B cell (primary cell): ENCODE results near the gene CTDSPL. TPM values are rescaled to one million over a fixed set of nuclear protein-coding genes. Genes with fewer than 3 reads are reported as not detected.

Source experiments
- ATAC-seq: fragments of 200-7000 bp; cut with Tn5 transposase; one replicate; pipeline ENCODE4 v1.10.0; 2021; ENCODE audit warnings: low read depth, mild to moderate bottlenecking, moderate number of reproducible peaks, moderate library complexity
- CTCF ChIA-PET: fragments of 350-600 bp; sonication (Branson Sonifier 250); formaldehyde crosslinking; loops from one replicate; lab custom pipeline; 2021; ENCODE audit warnings: antibody characterized with exemption, inconsistent platforms; lab: Charles Lee
- POLR2A ChIA-PET: fragments of 350-600 bp; sonication (Branson Sonifier 250); formaldehyde crosslinking; loops from one replicate; lab custom pipeline; 2021; ENCODE audit warnings: antibody characterized with exemption; lab: Charles Lee
- DNase-seq: peaks from one replicate; pipeline ENCODE4 v3.0.0; 2013
- H2AFZ ChIP-seq: 2 replicates; pipeline ENCODE4 v1.6.1; 2012; ENCODE audit warnings: mild to moderate bottlenecking, low read depth, low read length; ENCODE audit not compliant: insufficient read depth, poor library complexity, severe bottlenecking
- H3K27ac ChIP-seq, 2 donors: 1 replicate in 1 of 2; 2 replicates in 1 of 2; pipeline ENCODE4 v1.5.1; 2012 to 2013; ENCODE audit warnings: low read length in 2 of 2, mild to moderate bottlenecking in 2 of 2, moderate library complexity in 1 of 2
- H3K27me3 ChIP-seq, 4 experiments: fragments of 200-600 bp in 1 of 4; sonication (generic) in 1 of 4; replicated peaks in 1 of 4; 1 replicate in 2 of 4; 2 replicates in 2 of 4; pipeline versions ENCODE4 v1.6.1 to v1.7.0; 2013 to 2016; ENCODE audit warnings: low read length in 3 of 4, mild to moderate bottlenecking in 2 of 4, mixed read lengths in 1 of 4, moderate library complexity in 1 of 4; ENCODE audit not compliant: insufficient read depth in 4 of 4, control insufficient read depth in 3 of 4; ENCODE audit errors: control extremely low read depth in 1 of 4
- H3K36me3 ChIP-seq, 2 experiments: replicated peaks in 1 of 2; 1 replicate in 1 of 2; 2 replicates in 1 of 2; pipeline versions ENCODE4 v1.6.1 to v1.7.1; 2013; ENCODE audit warnings: low read length in 1 of 2; ENCODE audit not compliant: insufficient read depth in 2 of 2, control insufficient read depth in 1 of 2; ENCODE audit errors: control extremely low read depth in 1 of 2, extremely low read depth in 1 of 2
- H3K4me1 ChIP-seq, 2 donors: fragments of 200-600 bp in 1 of 2; sonication (generic) in 1 of 2; 1 replicate in 1 of 2; 2 replicates in 1 of 2; pipeline versions ENCODE4 v1.5.1 to v1.6.1; 2013 to 2017; ENCODE audit warnings: low read length in 2 of 2; ENCODE audit not compliant: control insufficient read depth in 2 of 2, insufficient read depth in 2 of 2
- H3K4me2 ChIP-seq: replicated peaks from 2 replicates; pipeline ENCODE3; 2012; ENCODE audit warnings: mild to moderate bottlenecking, low read depth, low read length; ENCODE audit not compliant: poor library complexity, severe bottlenecking
- H3K4me3 ChIP-seq, 5 experiments: fragments of 200-600 bp in 1 of 5; sonication (generic) in 1 of 5; 1 replicate in 3 of 5; 2 replicates in 2 of 5; pipeline versions ENCODE4 v1.5.1 to v1.7.0; 2011 to 2016; ENCODE audit warnings: low read length in 4 of 5, mild to moderate bottlenecking in 4 of 5, low read depth in 2 of 5, control low read depth in 1 of 5, moderate library complexity in 1 of 5; ENCODE audit not compliant: insufficient read depth in 1 of 5; ENCODE audit errors: control extremely low read depth in 1 of 5, extremely low read depth in 1 of 5
- H3K79me2 ChIP-seq: fragments of 200-600 bp; sonication (generic); one replicate; pipeline ENCODE4 v1.6.0; 2016; ENCODE audit warnings: low read length; ENCODE audit not compliant: control insufficient read depth, insufficient read depth
- H3K9ac ChIP-seq: fragments of 200-600 bp; sonication (generic); 2 replicates; pipeline ENCODE4 v1.6.1; 2017; ENCODE audit warnings: mild to moderate bottlenecking, low read length, moderate library complexity
- H3K9me3 ChIP-seq, 3 donors: one replicate each; pipeline versions ENCODE4 v1.6.1 to v1.7.1; 2013; ENCODE audit warnings: low read length in 2 of 3; ENCODE audit not compliant: control insufficient read depth in 2 of 3, insufficient read depth in 1 of 3; ENCODE audit errors: control extremely low read depth in 1 of 3
- H4K20me1 ChIP-seq: 2 replicates; pipeline ENCODE4 v1.6.0; 2012; ENCODE audit warnings: mild to moderate bottlenecking, low read length; ENCODE audit not compliant: insufficient read depth, control insufficient read depth, poor library complexity, severe bottlenecking
- H3K27ac Mint-ChIP-seq: one replicate; pipeline ENCODE4 v1.8.0; 2021; ENCODE audit warnings: mixed read lengths
- H3K27me3 Mint-ChIP-seq: one replicate; pipeline ENCODE4 v1.8.0; 2021; ENCODE audit warnings: mixed read lengths
- H3K4me1 Mint-ChIP-seq: one replicate; pipeline ENCODE4 v1.8.0; 2021; ENCODE audit warnings: mixed read lengths
- H3K4me3 Mint-ChIP-seq: one replicate; pipeline ENCODE4 v1.8.0; 2021; ENCODE audit warnings: mixed read lengths
- H3K9me3 Mint-ChIP-seq: one replicate; pipeline ENCODE4 v1.8.0; 2022; ENCODE audit warnings: mixed read lengths; ENCODE audit not compliant: insufficient read depth
- CTCF ChIP-seq: fragments of 200-600 bp; IDR thresholded peaks from one replicate; pipeline ENCODE4 v1.8.0; 2022; ENCODE audit warnings: antibody characterized with exemption, mild to moderate bottlenecking
- EZH2 ChIP-seq: IDR thresholded peaks from 2 replicates; pipeline ENCODE4 v1.6.1; 2012; ENCODE audit warnings: borderline replicate concordance, low read depth, mild to moderate bottlenecking, moderate library complexity, low read length; ENCODE audit not compliant: insufficient read depth, poor library complexity, severe bottlenecking
- WGBS: methylation state at CpG from one replicate; pipeline ENCODE4 v1.1.5; 2013; ENCODE audit warnings: missing lambda C conversion rate; ENCODE audit not compliant: insufficient coverage; 5-methylcytosine and 5-hydroxymethylcytosine counted together
- intact Hi-C: fragments of 100-400 bp; cut with micrococcal nuclease; formaldehyde crosslinking; loops from one replicate; pipeline ENCODE4 v1.10.0; 2022
- polyA plus RNA-seq: library from polyadenylated mRNA; depleted of rRNA; stranded (reverse); fragments of >200 nt; gene quantifications from 2 replicates; pipeline ENCODE4 v1.2.3, GENCODE V29; 2012
- total RNA-seq, 2 donors: library from RNA; stranded (reverse); fragments of 120-200 nt in 1 of 2; gene quantifications; 1 replicate in 1 of 2; 2 replicates in 1 of 2; pipeline versions ENCODE4 v1.2.3 to v1.2.4, GENCODE V29; 2013 to 2022

Gene CTDSPL
- total and polyA plus RNA-seq, 2 donors (not counting 1 experiment from before 2014, with no cell fraction given) = not detected

DNA sequence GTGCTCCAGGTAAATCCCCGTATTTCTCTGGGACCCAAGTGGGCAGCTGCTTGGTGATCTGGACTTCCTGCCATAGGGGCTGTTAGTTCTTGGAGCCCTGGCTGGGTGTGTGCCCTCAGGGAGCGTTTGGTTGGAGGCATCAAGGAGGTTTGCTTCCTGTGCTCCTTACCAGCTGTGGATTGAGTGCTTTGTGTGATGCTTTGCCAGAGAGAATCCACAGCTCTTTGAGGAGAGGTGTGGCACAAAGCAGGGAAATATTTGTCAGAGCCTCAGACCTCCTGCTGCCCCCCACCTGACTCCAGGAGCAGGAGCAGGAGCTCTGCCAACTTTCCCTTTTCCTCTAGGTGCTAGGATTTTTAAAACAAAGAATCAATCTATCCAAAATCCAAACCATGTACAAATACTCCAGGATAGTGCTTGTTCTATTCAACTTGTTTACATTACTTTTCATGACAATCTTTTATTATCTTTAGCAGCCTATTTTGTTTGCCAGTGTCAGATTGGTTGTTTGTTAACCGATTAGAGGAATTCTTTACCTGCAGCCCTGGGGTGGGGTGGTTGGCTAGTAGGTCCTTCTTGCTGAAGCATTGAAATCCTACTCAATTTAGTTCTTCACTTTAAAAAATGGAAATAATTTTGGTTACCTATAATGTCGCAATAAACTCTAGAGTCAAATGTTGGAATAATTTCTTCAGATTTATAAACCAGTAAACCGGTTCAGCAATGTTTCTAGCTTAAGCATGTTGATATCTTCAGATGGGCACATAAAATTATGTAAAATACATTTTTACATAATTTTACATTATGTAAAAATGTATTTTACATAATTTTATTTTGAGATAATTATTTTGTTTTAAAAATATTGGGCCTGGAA lies 2.5 kb downstream of the CTDSPL start:
- Histone ChIP-seq H3K27me3 (peaks cover 0 to 21% (median 10%) of the 10 kb centered on the region in 4 experiments), H3K36me3 (no peaks in the 10 kb centered on the region), H4K20me1 (no peaks in the 10 kb centered on the region), H3K9me3 (peaks cover 0 to 3% (median 0%) of the 10 kb centered on the region in 3 donors), H3K27ac (no peak overlapping the region), H3K4me1 (peaks cover 12 to 14% of the 10 kb centered on the region in 2 donors), H3K79me2 (no peaks in the 10 kb centered on the region), H2AFZ (no peak overlapping the region), H3K4me3 (no peak overlapping the region), H3K4me2 (no peak overlapping the region), H3K9ac (no peak overlapping the region)
- no peak overlapping the region for H3K4me3 Mint-ChIP-seq
- no peaks in the 10 kb centered on the region for H3K9me3 Mint-ChIP-seq
- ChIA-PET CTCF (interaction anchor here (0.6 kb wide), 1 partner anchor 549 kb away, joined by 3 read pairs; no protein-coding TSS in a partner anchor), POLR2A (no interaction called here)
- peaks cover 31% of the 10 kb centered on the region for H3K27me3 Mint-ChIP-seq
- DNase-seq (no peak), ATAC-seq (no peak)
- no peak overlapping the region for H3K27ac Mint-ChIP-seq
- intact Hi-C loops = no loop called here
- 43% methylated on average over 2 of the region's 5 CpGs for WGBS
- peaks cover 12% of the 10 kb centered on the region for H3K4me1 Mint-ChIP-seq
- TF ChIP-seq EZH2 (no peak), CTCF (no peak)

- Histone ChIP-seq H3K9ac (no peak overlapping the region), H3K9me3 (peaks cover 0 to 3% (median 0%) of the 10 kb centered on the region in 3 donors), H3K4me3 (no peak overlapping the region), H3K79me2 (no peaks in the 10 kb centered on the region), H3K4me1 (peaks cover 10 to 13% of the 10 kb centered on the region in 2 donors), H3K27me3 (peaks cover 0 to 21% (median 10%) of the 10 kb centered on the region in 4 experiments), H2AFZ (no peak overlapping the region), H3K4me2 (no peak overlapping the region), H3K27ac (no peak overlapping the region), H3K36me3 (no peaks in the 10 kb centered on the region), H4K20me1 (no peaks in the 10 kb centered on the region)
- Mint-ChIP-seq H3K4me3 (no peak overlapping the region), H3K9me3 (no peaks in the 10 kb centered on the region), H3K4me1 (peaks cover 12% of the 10 kb centered on the region), H3K27me3 (peaks cover 37% of the 10 kb centered on the region), H3K27ac (no peak overlapping the region)
- CTCF ChIA-PET = interaction anchor here (0.6 kb wide), 1 partner anchor 86 kb away, joined by 3 read pairs; no protein-coding TSS in a partner anchor
- no peak for ATAC-seq
- intact Hi-C loops = no loop called here
- DNase-seq = no peak
- POLR2A ChIA-PET = no interaction called here
- no CpG with 5 or more reads among the region's 1 CpG for WGBS
- TF ChIP-seq CTCF (no peak), EZH2 (no peak)
Measured at GRCh38 chr3:37864904-37865303, 3.2 kb downstream of the CTDSPL start.
